ENCODE results near the gene DQX1.

DNA sequence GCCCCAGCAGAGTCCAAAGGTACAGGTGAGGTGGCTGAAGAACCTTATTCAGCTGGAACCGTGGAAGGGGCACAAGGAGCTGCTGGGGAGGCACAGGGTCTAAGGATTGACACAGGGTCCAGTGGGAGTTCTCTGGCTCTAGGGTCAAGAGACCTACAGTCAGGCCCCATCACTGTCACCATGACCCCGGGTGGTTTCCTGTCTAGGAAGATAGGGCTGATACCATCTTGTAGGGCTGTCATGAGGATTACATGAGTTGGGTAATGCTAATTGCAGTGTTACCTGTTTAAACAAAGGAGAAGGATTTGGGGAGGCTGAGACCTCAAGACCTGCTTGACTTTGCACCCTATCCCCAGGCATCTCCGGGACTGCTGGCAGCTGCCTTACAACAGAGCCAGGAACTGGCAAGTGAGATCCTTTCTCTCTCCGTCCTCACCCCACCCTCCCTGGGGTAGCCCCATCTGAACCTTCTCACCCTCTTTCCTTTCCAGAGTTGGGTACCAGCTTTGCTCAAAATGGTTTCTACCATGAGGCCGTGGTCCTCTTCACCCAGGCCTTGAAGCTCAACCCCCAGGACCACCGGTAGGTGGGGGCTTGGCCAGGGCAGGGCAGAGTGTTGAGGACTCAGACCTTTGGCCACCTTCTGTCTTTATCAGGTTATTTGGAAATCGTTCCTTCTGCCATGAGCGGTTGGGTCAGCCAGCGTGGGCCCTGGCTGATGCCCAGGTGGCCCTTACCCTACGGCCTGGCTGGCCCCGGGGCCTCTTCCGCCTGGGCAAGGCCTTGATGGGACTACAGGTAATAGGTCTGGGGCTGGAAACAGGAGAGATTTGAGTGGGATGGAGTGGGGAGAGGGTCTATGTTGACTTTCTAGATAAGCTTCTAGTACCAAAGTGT lies 34.1 kb downstream of the DQX1 start:
- TF ChIP-seq, protein P1, sequence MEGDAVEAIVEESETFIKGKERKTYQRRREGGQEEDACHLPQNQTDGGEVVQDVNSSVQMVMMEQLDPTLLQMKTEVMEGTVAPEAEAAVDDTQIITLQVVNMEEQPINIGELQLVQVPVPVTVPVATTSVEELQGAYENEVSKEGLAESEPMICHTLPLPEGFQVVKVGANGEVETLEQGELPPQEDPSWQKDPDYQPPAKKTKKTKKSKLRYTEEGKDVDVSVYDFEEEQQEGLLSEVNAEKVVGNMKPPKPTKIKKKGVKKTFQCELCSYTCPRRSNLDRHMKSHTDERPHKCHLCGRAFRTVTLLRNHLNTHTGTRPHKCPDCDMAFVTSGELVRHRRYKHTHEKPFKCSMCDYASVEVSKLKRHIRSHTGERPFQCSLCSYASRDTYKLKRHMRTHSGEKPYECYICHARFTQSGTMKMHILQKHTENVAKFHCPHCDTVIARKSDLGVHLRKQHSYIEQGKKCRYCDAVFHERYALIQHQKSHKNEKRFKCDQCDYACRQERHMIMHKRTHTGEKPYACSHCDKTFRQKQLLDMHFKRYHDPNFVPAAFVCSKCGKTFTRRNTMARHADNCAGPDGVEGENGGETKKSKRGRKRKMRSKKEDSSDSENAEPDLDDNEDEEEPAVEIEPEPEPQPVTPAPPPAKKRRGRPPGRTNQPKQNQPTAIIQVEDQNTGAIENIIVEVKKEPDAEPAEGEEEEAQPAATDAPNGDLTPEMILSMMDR (conservative IDR thresholded peaks at IDR 0.05) = no peak
- no peak for TF ChIP-seq EZH2 (IDR thresholded peaks at IDR 0.05; ENCODE audit: low read depth)

All from PC-9 (cell line).